ENCODE data around the gene PATL2. TPM values are rescaled to one million over a fixed set of nuclear protein-coding genes. Genes with fewer than 3 reads are reported as not detected.

PATL2 gene
- total and polyA plus RNA-seq, 2 experiments from 2014 or later, result 0.19 TPM; not detected in 1

GRCh38 chr15:44647637-44648036, 63.5 kb downstream of the PATL2 start:
- no peaks in the 10 kb centered on the region for H4K20me1 ChIP-seq (replicated peaks; ENCODE audit: insufficient read depth)
- H3K9me3 Mint-ChIP-seq, result peaks cover 5% of the 10 kb centered on the region; the same call in 1 of the 3 replicates
- peaks cover 11% of the 10 kb centered on the region for H3K36me3 ChIP-seq (ENCODE audit: insufficient read depth)
- no peaks in the 10 kb centered on the region for H3K27me3 ChIP-seq (ENCODE audit: insufficient read depth)
- peaks cover 28% of the 10 kb centered on the region for H3K79me2 ChIP-seq (replicated peaks; ENCODE audit: insufficient read depth)
- no peak for ATAC-seq
- no peak overlapping the region for H2AFZ ChIP-seq
- H3K4me3 Mint-ChIP-seq, result no peak overlapping the region
- no peak for DNase-seq (ENCODE audit: low spot score)
- no peak overlapping the region for H3K4me3 ChIP-seq
- peaks cover 5% of the 10 kb centered on the region; the same call in 1 of the 3 replicates for H3K4me1 Mint-ChIP-seq
- H3K27me3 Mint-ChIP-seq (ENCODE audit: insufficient read depth, low read depth, poor library complexity), result peaks cover 8% of the 10 kb centered on the region
- TF ChIP-seq NANOG (IDR thresholded peaks at IDR 0.05; ENCODE audit: borderline replicate concordance), result no peak
- TF ChIP-seq ZNF114 (CRISPR knock-in tag; IDR thresholded peaks at IDR 0.05), result no peak
- no peak for TF ChIP-seq ETS1 (IDR thresholded peaks at IDR 0.05)
- no peak for TF ChIP-seq JUNB (IDR thresholded peaks at IDR 0.05; ENCODE audit: unreplicated experiment)
- TF ChIP-seq CTCF (conservative IDR thresholded peaks at IDR 0.05; ENCODE audit: low read depth in 2 of 2), result no peak
- TF ChIP-seq, protein P1, sequence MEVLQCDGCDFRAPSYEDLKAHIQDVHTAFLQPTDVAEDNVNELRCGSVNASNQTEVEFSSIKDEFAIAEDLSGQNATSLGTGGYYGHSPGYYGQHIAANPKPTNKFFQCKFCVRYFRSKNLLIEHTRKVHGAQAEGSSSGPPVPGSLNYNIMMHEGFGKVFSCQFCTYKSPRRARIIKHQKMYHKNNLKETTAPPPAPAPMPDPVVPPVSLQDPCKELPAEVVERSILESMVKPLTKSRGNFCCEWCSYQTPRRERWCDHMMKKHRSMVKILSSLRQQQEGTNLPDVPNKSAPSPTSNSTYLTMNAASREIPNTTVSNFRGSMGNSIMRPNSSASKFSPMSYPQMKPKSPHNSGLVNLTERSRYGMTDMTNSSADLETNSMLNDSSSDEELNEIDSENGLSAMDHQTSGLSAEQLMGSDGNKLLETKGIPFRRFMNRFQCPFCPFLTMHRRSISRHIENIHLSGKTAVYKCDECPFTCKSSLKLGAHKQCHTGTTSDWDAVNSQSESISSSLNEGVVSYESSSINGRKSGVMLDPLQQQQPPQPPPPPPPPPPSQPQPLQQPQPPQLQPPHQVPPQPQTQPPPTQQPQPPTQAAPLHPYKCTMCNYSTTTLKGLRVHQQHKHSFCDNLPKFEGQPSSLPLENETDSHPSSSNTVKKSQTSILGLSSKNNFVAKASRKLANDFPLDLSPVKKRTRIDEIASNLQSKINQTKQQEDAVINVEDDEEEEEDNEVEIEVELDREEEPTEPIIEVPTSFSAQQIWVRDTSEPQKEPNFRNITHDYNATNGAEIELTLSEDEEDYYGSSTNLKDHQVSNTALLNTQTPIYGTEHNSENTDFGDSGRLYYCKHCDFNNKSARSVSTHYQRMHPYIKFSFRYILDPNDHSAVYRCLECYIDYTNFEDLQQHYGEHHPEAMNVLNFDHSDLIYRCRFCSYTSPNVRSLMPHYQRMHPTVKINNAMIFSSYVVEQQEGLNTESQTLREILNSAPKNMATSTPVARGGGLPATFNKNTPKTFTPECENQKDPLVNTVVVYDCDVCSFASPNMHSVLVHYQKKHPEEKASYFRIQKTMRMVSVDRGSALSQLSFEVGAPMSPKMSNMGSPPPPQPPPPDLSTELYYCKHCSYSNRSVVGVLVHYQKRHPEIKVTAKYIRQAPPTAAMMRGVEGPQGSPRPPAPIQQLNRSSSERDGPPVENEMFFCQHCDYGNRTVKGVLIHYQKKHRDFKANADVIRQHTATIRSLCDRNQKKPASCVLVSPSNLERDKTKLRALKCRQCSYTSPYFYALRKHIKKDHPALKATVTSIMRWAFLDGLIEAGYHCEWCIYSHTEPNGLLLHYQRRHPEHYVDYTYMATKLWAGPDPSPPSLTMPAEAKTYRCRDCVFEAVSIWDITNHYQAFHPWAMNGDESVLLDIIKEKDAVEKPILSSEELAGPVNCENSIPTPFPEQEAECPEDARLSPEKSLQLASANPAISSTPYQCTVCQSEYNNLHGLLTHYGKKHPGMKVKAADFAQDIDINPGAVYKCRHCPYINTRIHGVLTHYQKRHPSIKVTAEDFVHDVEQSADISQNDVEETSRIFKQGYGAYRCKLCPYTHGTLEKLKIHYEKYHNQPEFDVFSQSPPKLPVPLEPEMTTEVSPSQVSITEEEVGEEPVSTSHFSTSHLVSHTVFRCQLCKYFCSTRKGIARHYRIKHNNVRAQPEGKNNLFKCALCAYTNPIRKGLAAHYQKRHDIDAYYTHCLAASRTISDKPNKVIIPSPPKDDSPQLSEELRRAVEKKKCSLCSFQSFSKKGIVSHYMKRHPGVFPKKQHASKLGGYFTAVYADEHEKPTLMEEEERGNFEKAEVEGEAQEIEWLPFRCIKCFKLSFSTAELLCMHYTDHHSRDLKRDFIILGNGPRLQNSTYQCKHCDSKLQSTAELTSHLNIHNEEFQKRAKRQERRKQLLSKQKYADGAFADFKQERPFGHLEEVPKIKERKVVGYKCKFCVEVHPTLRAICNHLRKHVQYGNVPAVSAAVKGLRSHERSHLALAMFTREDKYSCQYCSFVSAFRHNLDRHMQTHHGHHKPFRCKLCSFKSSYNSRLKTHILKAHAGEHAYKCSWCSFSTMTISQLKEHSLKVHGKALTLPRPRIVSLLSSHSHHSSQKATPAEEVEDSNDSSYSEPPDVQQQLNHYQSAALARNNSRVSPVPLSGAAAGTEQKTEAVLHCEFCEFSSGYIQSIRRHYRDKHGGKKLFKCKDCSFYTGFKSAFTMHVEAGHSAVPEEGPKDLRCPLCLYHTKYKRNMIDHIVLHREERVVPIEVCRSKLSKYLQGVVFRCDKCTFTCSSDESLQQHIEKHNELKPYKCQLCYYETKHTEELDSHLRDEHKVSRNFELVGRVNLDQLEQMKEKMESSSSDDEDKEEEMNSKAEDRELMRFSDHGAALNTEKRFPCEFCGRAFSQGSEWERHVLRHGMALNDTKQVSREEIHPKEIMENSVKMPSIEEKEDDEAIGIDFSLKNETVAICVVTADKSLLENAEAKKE (CRISPR knock-in tag; IDR thresholded peaks at IDR 0.05), result no peak
- no peak for TF ChIP-seq STAT1 (IDR thresholded peaks at IDR 0.05; ENCODE audit: unreplicated experiment)
- TF ChIP-seq, protein P2, sequence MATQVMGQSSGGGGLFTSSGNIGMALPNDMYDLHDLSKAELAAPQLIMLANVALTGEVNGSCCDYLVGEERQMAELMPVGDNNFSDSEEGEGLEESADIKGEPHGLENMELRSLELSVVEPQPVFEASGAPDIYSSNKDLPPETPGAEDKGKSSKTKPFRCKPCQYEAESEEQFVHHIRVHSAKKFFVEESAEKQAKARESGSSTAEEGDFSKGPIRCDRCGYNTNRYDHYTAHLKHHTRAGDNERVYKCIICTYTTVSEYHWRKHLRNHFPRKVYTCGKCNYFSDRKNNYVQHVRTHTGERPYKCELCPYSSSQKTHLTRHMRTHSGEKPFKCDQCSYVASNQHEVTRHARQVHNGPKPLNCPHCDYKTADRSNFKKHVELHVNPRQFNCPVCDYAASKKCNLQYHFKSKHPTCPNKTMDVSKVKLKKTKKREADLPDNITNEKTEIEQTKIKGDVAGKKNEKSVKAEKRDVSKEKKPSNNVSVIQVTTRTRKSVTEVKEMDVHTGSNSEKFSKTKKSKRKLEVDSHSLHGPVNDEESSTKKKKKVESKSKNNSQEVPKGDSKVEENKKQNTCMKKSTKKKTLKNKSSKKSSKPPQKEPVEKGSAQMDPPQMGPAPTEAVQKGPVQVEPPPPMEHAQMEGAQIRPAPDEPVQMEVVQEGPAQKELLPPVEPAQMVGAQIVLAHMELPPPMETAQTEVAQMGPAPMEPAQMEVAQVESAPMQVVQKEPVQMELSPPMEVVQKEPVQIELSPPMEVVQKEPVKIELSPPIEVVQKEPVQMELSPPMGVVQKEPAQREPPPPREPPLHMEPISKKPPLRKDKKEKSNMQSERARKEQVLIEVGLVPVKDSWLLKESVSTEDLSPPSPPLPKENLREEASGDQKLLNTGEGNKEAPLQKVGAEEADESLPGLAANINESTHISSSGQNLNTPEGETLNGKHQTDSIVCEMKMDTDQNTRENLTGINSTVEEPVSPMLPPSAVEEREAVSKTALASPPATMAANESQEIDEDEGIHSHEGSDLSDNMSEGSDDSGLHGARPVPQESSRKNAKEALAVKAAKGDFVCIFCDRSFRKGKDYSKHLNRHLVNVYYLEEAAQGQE (IDR thresholded peaks at IDR 0.05; ENCODE audit: unreplicated experiment), result no peak
- peaks cover 69% of the 10 kb centered on the region for H3K36me3 Mint-ChIP-seq (ENCODE audit: low read depth)
- H3K27ac ChIP-seq (ENCODE audit: low read depth), result no peak overlapping the region
- no peaks in the 10 kb centered on the region for H3K9me2 ChIP-seq (ENCODE audit: insufficient read depth)
- H3K4me1 ChIP-seq (ENCODE audit: insufficient read depth), result no peaks in the 10 kb centered on the region
- H3K27ac Mint-ChIP-seq, result no peak overlapping the region
- H3F3A ChIP-seq (replicated peaks; ENCODE audit: low read depth), result no peaks in the 10 kb centered on the region
- H3K4me2 ChIP-seq, result no peak overlapping the region
